ELF-1 (cell line): Measurements from ENCODE around the gene EVI2A.

Experiments
- DNase-seq: peaks from one replicate; pipeline ENCODE4 v3.0.0-alpha.2; 2016; ENCODE audit warnings: low read depth, low spot score

EVI2A gene

DNA sequence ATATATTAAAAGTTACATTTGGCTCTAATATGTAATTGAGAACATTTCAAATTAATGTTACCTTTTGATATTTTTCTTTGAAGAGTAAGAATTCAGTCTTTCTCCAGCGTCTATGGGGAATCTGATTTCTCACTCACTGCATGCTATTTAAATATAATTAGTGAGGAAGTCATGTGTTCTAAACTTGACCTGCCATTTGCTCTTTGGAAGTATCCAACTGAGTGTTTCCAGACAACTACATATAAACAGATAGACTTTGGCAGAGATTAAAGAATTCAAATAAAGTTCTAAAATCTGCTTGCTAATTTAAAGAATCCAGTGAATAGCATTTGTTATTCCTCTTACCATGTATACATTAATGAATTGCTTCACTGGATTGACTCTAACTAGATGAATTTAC, 47.9 kb downstream of the EVI2A start:
- DNase-seq: no peak

DNA sequence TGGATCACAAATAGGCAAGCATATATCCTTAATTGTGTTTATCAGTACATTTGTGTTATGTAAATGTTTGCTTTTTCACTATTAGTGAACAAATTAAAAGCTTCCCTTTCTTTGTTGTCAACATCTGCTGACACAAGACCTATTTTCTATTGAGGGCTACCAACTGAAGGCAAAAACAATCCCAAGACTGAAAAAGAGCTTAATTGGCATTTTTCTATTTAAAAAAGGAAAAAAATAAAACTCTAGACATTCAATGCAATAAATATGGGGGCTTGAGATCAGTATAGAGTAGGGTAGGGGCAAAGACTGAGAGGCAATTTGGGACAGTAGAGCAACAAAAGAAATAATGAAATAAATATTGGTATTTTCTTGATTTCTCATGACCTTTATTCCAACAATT, 48.6 kb downstream of the EVI2A start:
- no peak for DNase-seq

DNA sequence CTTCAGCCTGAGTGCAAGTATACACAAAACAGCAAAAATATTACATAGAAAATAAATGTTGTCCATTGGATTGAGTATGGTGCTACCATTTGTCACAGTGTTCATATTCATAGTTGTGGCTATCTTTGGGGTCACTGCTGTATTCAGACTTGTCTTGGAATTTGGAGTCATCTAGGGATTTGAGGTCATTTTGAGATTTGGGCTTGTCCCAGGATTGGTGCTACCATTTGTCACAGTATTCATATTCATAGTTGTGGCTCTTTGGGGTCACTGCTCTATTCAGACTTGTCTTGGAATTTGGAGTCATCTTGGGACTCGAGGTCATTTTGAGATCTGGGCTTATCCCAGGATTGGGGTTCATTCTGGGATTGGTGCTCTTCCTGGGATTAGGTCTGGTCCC, 49.2 kb downstream of the EVI2A start:
- DNase-seq: no peak

DNA sequence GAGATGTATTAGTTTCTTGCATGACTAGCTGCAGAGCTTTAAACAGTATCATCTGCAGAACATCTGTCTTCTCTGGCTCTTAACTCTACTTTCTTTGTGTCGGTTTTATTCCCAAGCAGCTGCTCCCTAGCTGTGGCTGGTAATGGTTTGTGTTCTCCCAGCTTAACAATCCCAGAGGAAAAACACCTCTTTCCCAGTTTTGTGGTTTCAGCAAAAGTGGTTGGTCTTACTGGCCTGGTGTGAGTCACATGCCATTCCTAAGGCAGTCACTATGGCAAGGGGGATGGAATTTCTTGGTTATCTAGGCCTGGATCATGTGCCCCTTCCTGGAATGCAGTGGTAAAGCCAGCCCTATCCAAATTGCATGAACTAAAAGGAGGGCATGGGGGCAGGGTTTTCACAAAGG, 51.8 kb downstream of the EVI2A start:
- DNase-seq: peak; percentile 77

DNA sequence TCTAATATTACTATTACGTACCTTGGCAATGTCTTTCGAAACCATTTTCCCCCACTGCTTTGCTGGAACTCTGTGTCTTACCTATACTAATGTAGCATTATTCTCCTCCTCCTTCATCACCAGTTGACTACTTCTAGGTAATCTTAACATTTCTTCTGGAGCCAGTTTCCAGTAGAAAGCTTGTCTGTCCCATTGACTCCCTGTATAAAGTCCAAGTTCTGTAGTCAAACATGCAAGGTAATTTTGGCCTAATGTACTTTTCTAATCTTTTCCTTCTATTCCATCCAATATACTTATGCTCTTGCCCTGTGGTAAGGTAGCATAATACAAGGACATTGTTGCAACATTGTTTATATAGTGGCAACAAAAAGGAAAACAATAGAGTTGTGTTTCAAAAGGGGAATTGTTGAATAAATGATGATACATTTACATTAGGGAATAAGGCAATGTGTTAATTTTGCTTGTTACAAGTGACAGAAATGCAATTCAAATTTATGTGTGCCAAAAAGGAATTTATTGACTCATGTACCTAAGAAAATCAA, 52.3 kb downstream of the EVI2A start:
- DNase-seq: no peak
